Right ventricle myocardium inferior (tissue), 1 donor: Measurements from ENCODE around the gene RGMB. TPM values are rescaled to one million over a fixed set of nuclear protein-coding genes. Genes with fewer than 3 reads are reported as not detected.

ENCODE experiments used
- ATAC-seq: fragments of 200-7000 bp; cut with Tn5 transposase; one replicate; pipeline ENCODE4 v1.9.1; 2020; ENCODE audit warnings: mild to moderate bottlenecking, moderate library complexity
- DNase-seq: peaks from one replicate; pipeline ENCODE4 v3.0.0; 2021; ENCODE audit errors: missing footprints
- intact Hi-C: fragments of 100-400 bp; cut with DNase I; formaldehyde crosslinking; loops from one replicate; pipeline ENCODE4 v1.11.0; 2022
- total RNA-seq: library from RNA; stranded (reverse); fragmentation: NEBNext Ultra II Directional; extraction: Animal tissue kit (Norgen Biotek cat#: 25700); gene quantifications from one replicate; pipeline ENCODE4 v1.2.1, GENCODE V29; 2021
- donor health status: DM: no; HTN: yes; CAD: no; lungs with severe emphysema.

RGMB gene
- total RNA-seq, 1 donor from 2014 or later: 15.4 TPM

DNA sequence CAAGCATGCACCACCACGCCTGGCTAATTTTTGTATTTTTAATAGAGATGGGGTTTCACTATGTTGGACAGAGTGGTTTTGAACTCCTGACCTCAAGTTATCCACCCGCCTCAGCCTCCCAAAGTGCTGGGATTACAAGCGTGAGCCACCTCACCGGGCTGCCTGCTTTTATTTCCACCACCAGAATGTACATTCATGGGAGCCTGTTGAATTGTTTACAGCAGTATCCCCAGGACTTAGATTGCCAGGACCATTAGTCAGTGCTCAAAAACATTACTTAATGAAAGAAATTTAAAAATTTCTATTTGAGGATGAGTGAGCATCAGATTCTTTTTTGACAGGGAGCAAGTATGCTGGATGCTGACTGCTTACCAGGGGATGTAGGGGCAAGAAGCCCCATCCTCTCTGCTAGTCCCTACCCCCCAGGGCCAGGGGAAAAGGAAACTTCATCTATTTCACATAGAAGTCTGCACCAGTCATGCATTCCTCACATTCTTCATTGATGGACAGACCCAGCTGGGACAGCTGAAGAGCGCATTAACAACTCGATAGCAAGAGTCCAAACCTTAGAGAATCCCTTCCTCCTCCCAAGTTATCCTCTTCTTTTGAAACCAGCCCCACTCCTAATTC lies 10.3 kb upstream of the RGMB start:
- intact Hi-C loops: no loop called here
- no peak for ATAC-seq
- no peak for DNase-seq

DNA sequence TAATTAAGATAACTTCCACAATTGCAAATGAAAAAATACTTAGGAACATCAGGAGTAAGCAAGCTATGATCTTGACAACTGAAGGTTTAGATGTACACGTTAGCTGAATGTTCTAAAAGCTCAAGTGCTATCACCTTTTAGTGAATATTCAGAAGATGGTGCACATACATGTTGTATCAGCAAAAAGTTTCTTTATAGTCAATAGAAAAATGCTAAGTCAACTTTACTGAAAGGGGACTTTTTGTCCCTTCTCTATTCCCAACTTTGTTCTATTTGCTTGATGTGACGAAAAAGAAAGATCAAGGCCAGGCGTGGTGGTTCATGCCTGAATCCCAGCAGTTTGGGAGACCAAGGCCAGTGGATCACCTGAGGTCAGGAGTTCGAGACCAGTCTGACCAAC lies 7.6 kb upstream of the RGMB start:
- DNase-seq: no peak
- no peak for ATAC-seq
- intact Hi-C loops: no loop called here

DNA sequence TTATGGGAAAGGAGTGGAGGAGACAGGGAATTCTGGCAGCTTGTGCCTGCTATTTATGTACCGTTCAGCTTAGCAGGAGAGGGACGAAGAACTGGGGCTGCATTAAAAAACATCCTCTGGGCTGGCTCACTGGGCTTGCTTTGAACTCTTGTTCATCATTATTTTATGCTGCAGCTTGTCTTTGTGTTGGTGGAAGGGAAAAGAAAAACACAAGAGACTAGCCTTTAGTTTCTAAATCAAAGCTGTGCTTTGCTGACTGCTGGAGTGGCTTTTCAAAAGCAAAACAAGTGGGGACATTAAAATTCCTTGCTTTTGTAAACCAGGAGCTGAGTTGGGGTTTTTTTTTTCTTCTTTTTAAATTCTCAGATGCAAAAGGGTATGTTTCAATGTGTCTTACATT lies 5.9 kb upstream of the RGMB start:
- intact Hi-C loops: no loop called here
- ATAC-seq: no peak
- no peak for DNase-seq

DNA sequence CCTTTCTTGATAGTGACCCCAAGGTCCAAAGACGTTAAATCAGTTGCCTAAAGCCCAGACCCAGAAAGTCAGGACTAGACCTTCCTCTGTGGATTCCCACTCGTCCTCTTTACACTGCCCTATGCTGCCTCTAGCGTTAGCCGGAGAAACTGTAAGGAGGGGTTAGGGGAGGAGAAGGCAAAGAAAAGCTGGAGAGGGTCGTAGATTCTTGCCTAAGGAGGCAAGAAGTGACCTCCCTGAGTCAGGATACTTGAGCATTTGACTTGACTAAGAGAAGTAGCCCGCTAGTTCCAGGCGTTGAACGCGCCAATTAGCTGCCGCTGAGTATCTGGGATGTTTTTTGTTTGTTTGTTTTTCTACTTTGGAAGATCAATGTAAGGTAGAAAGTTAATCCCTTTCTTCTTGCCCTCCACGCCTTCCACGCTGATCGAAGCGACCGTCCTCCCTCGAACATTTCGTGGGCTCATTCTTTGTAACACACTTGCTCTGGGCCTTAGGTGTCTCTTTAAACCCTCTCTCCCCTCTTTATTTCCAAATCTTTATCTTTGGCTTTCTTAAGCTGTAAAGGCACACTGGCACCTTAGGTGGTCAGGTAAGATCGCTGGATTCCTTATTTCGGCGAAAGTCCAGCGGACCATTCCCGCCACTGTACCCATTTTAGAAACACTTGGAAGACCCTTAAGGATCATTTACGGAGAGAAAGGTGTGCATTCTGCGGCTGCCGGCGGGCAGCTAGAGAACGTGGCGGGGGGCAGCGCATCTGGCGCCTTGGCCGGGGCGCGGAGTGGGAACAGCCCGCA lies 5.1 kb upstream of the RGMB start:
- intact Hi-C loops: no loop called here
- peak; percentile 57 for DNase-seq
- peak; percentile 54 for ATAC-seq

DNA sequence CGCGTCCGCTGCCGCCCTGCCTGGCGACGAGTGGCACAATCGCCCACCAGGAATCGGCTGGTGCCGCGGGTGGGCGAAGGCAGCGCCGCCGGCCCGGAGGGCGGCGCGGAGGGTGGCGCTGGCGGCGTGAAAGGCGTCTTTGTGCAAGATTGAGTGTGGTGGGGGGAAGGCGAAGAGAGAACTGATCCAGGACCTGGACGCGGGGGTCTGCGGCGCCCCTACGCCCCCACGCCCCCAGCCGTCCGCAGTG lies 4.6 kb upstream of the RGMB start:
- ATAC-seq (no peak), DNase-seq (no peak)
- intact Hi-C loops: no loop called here

DNA sequence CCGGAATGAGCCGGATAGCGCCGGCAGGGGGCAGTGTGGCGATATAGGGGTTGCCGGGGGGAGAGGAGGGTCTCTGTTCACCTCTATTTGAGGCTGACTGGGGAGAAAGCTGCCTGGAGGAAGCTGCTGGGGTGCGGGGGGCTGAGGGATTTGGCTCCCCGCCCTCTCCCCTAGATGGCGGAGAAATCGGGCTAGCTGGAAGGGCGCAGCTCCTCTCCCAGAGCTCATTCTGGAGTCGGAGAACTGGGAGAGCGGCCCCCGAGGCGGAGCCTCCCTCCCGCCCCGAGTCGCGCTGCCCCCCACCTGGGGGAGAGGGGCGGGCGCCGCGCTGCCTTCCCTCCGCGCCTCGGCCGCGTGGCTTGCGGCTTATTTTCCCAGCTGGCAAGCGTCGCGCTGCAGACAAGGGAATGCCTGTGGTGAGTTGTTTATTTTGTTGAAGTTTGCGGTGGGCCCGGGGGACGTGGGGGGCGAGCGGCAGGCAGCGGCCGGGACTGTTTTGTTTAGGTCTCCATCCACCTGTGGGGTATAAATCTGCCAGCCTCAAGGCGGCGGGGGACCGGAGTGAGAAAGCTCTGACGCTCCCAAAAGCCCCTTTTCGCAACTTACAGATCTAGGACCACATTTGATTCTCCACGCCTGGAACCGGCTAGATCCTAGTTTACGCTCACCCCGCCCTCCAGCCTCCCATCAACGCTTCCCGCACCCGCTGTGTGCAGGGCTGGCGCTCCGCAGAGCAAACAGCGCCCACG lies 4.1 kb upstream of the RGMB start:
- intact Hi-C loops: no loop called here
- no peak for ATAC-seq
- DNase-seq: peak; percentile 74

DNA sequence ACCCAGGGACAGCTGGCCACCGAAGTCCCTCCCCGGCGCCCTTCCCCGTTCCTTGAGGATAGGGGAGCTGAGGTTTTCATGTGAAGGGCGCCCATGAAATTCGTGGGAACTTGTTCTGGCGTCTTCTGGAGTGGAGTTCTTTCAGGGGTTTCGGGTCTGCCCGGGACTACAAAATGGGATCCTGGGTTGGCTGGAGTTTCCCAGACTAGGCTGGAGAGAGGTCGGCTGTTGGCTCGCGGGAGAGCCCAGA lies 3.6 kb upstream of the RGMB start:
- intact Hi-C loops: loop anchor here (5.0 to 10.0 kb wide), 4 partner anchors 157 to 1963 kb away; partner anchors contain the start of genes CHD1, ERAP1 and RIOK2
- DNase-seq: peak; percentile 70
- no peak for ATAC-seq

DNA sequence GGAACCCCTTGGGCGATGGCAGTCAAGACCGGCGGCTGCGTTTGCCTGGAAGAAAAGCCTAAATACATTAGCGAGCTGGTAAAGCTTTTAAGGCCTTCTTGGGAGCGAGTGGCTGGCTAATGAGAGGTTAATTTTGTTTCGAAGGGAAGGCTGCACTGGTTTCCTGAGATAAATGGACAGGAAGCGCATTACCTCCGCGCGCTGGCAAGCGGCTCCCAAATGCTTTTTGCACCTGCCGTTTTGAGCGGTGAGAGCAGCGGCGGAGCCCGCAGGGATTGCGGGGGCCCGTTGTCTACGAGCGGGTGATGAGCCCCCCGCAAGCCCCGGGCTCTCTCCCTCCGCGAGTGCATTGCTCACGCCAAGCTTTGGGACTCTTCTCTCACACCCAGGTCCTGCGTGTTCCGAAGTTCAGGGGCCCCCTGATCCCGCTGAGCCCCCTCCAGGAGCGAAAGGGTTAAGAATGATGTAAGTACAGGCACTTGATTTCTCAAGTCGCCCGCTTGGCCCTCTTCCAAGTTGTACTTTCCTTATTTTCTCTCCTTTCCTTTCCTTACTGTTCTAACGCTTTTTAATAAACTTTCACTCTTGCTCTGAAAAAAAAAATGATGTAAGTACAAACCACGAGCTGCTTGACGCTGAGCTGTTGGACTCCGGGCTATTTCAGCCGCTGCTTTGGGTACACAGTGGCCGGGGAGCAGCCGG lies 3.1 kb upstream of the RGMB start:
- ATAC-seq: no peak
- DNase-seq: peak; percentile 54
- intact Hi-C loops: loop anchor here (5.0 to 10.0 kb wide), 4 partner anchors 157 to 1963 kb away; partner anchors contain the start of genes CHD1, ERAP1 and RIOK2

DNA sequence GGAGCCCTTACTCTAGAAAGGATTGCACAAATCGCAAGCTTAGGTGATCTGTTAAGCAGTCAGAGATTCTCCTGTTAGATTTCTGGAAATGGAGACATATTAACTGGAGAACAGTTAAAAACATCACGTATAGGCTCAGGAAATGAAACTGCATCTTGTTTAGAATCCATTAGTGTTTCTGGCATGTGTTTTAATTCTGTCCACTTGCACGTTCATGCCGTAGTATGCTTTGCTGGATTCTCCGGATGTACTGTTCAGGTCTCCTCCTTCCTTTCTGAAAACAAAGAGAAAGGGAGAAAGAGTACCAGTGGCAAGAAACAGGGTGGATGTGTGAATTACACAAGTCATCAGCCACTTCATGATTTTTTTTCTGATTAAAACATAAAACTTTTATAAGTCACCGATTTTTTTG lies 2.5 kb upstream of the RGMB start:
- ATAC-seq (no peak), DNase-seq (no peak)
- intact Hi-C loops: loop anchor here (5.0 to 10.0 kb wide), 4 partner anchors 156 to 1964 kb away; partner anchors contain the start of genes CHD1, ERAP1 and RIOK2

DNA sequence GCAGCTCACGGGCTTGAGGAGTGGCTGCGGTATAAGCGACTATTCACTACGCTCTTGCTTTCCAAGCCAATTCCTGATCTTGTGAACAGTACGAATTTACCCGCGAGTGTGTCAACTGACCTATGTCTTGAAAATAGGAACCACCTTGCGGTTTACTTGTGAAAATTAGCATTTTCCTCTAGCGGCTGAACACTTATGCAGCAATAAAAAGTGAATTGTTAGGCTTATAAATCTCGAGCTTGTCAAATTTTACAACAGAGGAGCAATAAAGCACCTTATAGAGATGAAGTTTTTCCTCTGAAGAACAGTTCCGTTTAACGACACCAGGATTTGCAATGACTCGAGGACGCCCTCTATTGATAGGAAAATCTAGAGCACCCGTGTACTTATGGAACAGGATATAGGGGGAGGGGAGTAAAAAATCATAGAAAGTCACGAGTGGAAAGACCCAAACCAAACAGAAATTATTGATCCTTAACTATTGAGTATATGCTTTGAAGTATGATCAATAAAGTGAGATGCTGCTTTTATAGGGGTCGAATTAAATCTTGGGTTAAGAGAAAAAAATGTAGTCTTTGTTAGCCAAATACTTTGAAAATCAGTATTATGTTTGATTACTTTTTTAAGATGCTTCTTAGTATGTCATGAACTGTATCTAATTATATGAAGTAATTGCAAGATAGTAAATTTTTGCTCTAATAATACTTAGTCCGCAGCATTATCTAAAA lies 1.9 kb upstream of the RGMB start:
- ATAC-seq (no peak), DNase-seq (no peak)
- intact Hi-C loops: loop anchor here (5.0 to 10.0 kb wide), 4 partner anchors 156 to 1964 kb away; partner anchors contain the start of genes CHD1, ERAP1 and RIOK2

DNA sequence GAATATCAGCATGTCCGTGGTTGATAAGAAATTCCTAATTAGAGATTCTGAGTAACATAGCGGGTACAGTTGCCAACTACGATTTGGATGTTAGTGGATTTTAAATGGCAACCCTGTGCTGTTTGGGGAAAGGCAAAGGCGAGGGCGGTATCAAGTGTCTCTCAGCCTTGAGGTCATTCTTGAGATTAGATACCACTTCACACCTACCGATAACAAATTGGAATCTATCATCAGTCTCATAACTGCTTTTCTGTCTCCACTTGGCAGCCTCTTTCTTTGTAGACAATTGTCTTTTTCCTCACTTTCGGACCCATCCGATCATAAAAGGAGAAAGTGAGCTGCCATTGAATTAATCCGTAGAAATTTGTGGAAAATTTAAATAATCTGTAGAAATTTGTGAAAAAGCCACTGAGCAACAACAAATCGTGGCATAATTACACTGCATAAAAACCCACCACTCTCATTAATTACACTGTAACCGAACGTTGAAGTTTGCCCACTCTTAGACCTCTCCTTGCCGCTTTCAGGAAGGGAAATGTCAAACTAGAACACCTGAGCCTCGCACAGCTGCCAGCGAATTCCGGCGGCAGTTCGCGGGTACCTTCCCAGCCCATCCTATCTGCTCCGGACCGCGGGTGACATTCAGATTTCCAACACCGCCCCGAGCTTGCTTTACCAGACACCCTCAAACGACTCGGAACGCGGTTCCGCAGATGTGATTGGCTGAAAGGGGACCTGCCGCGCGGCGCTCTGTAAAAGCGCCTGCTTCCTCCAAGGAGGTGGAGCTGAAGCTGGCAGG lies 849 bp upstream of the RGMB start:
- DNase-seq (peak; percentile 86), ATAC-seq (peak; percentile 62)
- intact Hi-C loops: loop anchor here (5.0 to 10.0 kb wide), 4 partner anchors 155 to 1965 kb away; partner anchors contain the start of genes CHD1, ERAP1 and RIOK2

DNA sequence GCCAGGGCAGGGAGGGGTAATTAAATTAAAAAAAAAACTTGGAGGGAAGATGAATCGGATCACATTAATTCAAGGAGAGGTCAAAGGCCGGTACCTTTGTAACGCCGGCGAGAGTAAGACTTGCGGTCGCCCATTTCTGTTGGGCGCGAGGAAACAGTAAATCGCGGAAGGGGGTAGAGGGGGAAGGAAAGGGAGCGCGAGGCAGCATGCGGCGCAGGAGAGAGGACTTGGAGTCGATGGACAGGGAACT lies 324 bp upstream of the RGMB start:
- DNase-seq (no peak), ATAC-seq (no peak)
- intact Hi-C loops: loop anchor here (5.0 to 10.0 kb wide), 4 partner anchors 154 to 1966 kb away; partner anchors contain the start of genes CHD1, ERAP1 and RIOK2

DNA sequence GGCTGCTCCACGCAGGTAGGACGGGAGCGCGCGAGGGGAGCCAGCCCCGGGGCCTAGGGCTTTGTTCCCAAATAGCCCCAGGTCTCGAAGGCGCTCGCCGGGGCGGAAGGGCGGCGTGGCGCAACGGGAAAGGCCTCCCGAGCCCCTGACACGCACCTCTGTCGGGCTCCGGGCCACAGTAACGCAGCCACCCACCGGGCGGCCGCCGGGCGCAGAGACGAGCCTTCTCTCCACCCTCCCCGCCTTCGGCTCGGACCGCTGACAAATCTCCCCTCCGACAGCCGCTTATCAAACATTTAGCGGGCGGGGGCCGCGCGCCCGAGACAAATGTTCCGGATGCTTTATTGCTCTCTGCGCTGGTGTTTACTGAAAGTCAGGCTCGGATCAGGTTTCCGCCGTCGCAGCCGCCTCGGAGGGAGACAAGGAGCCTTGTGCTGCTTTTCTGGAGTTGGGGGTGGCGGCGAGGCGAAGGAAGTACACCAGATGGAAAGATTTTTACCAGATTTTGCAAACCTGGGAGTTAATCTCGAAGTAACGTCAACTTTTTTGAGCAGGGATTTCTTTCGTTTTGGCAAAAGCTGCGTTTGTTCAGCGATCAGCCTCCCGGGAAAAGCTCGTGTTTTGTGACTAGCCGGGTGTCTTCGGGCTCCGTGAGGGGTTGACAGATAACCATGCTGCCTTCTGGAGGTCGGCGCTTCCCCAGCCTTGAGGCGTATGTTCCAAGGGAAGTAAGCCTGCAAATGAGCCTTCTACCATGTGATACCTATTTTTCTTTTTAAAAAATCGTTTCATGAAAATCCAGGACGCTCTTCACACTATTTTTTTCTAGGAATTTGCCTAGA lies 950 bp downstream of the RGMB start:
- DNase-seq: peak; percentile 77
- intact Hi-C loops: loop anchor here (5.0 to 10.0 kb wide), 4 partner anchors 153 to 1967 kb away; partner anchors contain the start of genes CHD1, ERAP1 and RIOK2
- ATAC-seq: peak; percentile 9

DNA sequence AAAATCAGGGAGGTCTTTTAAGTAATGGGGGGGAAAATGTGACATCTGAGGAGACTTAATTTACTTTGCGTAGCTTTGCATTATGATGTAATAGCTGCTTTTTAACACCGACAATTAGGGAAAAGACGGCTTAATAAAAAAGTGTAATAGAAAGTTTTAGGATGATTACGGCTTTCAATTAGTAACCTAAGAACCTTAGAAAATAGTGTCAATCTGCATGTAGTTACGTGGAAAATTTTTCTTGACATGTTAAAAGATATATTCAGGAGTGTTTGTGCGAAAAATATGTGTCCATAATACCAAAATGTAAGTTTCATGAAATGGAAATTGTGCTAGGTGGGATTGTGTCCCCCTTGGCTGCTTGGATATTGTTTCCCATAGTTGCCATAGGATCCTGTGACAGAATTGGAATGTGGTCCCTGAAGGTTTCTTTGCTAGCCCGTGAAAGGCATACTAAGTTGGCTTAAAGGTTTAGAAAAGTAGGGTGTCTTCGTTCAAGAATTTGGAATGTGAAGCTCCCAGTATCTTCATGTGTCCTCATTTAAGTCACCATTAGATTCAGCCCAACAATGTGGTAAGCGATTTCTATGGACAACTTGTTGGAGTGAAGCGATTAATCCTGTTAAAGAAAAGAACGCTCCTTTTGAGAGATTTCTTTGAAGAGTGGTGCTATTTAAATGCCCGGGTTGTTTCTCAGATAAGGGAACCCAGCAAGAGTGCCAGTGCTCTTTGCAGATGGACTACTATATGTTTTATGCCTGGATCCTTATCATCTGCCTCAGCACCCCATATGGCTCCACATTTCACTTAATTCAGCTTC lies 2.0 kb downstream of the RGMB start:
- DNase-seq (no peak), ATAC-seq (no peak)
- intact Hi-C loops: loop anchor here (10.0 kb wide), 1 partner anchor 259 kb away; no protein-coding TSS in a partner anchor

DNA sequence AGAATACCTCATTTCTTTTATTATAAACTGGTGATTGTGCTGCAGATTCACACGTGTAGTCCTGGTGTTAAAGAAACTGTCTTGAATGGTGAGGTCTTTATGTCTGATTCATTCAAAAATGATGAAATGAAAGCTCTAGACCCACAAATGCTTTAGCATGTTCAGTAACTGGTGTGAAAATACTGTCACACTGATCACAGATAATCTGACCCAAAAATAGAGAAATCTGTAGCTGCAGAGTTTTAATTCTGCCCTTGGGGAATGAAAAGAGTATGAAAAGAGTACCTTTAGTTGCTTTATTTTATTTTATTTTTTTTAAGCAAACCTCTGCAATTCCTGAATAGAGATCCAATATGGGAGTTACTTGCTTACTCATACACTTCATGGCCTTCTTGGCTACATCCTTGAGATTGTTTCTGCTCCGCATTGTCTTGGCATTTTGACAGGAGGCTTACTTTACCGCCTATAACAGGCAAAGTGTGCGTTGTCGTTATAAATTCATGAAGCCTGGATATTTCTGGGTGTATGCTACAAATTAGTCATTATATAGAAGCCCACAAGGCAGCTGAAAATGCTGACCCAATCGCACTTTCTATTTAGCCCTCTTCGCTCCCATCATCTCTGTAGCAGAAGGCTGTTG lies 2.7 kb downstream of the RGMB start:
- intact Hi-C loops: loop anchor here (10.0 kb wide), 1 partner anchor 259 kb away; no protein-coding TSS in a partner anchor

DNA sequence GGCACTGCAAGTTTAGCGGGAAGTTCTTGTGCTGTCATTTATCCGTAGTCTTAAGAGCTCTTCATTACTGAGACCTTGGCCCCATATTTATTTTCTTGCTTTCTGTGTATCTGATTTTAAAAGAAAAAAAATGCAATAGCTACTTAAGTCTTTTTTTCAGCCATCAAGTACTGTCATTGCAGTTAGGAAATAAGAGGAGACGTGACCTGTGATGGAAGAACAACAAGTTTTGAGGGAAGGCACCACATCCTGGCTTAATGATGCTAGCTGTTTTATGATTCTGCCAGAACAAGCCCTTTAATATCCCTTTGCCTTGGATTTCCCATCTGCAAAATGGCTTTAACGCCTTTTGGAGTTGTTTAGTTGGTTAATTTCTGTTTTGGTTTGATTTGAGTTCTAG lies 3.8 kb downstream of the RGMB start:
- ATAC-seq: no peak
- DNase-seq: no peak
- intact Hi-C loops: loop anchor here (10.0 kb wide), 1 partner anchor 258 kb away; no protein-coding TSS in a partner anchor

More for the DNA sequence above, 2.7 kb downstream of the RGMB start:
- DNase-seq: no peak
- ATAC-seq: no peak
